ENCODE measurements around the gene TRMT61A.

TRMT61A gene

DNA sequence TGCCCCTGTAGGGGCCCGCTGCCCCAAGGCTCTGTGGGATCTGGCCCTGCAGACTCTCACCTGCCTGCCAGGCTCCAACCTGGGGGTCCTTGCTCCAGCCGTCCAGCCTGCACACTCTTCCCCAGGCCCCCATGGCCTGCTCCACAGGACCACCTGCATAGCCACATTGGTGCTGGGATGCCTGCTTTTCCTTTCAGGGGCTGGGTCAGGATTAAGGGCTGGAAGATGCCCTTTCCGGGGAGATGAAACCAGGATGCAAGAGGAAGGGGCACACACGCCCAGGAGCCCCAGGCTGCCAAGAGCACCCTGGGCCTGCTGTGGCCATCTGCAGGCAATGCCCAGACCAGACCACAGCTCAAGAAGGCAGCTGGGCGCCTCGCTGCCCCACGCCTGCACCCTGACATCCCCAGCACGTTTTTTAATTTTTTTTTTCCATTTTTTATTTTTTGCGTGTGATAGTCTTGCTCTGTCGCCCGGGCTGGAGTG, 18.5 kb downstream of the TRMT61A start:
- DNase-seq (ENCODE audit: low read depth in 3 of 3), result no peak

DNA sequence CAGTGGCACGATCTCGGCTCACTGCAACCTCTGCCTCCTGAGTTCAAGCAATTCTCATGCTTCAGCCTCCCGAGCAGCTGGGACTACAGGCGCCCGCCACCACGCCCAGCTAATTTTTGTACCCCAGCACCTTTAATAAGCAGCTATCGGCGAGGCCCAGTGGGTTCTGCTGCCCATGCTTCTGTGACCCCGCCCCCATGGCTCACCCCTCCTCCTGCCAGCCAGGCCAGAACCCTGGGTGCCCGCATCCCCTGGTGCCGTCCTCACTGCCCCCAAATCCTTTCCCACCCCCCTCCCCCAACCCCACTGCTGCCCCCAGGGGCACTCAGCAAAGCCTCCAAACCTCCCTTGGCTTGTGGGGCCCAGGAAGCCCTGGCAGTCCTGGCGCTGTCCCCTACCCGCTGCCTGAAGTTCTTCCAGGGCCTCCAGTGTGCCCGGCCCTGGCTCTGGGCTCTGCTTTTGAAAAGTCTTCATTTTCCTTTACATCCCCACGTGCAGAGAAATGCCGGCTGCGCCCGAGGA, 19.0 kb downstream of the TRMT61A start:
- DNase-seq (ENCODE audit: low read depth in 3 of 3), result no peak

DNA sequence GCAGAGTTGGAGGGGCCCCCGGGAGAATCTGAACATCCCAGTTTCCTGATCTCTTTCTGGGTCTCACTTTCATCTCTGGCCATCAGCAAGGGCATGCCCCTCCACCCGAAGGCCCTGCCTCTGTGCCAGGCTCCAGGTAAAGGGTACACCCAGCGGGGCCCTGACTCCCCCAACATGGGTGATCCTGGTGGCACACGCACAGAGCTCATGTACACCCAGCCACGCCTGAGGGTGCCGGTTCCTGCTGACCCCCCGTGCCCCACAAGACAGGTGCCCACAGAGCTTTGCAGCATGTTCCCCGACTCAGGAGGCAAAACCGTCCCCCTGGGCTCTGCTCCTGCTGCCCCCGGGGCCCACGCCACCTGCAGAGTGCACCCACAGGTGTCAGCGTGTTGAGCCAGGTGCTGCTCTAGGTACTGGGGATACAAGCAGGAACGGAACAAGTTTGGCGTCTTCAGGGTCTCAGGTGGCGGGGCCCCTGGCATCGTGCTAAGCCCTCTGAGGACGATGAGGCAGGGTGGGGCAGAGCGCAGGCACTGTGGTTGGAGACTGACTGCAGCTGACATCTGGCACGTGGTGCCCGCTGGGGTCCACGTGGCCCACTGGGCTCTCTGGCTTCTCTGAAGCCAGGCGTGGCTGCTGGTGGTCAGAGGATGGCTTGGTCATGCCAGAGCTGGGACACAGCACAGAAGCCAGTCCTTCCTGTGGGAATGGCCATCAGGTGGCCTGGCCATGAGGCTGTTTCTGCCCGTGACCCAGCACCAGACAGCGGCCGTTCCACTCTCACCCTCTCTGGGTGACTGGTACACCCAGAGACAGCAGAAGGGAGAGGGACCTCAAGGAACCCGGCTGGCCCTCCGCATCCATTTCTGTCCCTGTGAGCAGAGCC, 19.7 kb downstream of the TRMT61A start:
- DNase-seq (ENCODE audit: low read depth in 3 of 3), result no peak

DNA sequence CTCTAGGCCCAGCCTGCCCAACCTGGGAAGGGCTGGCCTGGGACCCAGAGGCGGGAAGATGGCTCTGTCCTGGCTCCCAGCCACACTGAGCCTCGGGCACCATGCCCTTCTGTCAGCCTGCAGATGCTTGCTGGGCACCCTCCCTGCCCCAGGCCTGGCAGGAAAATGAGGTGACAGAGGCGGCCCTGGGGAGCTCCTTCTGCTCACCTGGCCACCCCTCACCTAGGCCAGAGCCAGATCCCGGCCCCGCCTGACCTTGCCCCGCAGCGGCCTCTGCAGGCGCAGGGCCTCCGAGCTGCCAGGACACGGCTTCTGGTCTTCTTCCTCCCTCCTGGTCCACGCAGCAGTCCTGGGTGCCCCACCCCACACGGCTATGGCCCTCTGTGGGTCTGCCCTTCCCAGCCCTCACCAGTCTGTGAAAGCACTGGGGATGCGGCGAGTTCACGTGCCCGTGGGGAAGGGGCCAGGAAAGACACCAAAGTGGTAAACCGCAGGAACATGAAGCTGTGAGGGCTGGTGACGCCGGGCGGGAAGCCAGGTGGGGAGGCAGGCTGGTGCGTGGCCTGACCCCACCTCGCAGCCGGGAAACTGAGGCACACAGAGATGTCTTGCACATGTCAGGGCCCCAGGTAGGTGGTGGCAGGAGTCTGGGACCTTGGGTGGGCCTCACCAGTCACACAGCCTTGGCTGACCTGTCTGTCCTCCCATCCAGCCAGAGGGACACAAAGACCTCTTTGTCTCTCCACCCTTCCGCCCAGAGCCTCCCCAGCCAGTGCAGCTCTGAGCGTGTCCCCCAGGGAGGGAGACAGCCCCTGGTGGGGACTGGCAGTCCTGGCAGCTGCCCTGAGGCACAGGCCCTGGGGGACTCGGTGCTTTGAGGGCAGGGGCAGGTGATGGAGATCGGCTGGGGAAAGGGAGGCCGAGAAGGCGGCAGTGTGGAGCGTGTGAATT, 20.6 kb downstream of the TRMT61A start:
- no peak for DNase-seq (ENCODE audit: low read depth in 3 of 3)

DNA sequence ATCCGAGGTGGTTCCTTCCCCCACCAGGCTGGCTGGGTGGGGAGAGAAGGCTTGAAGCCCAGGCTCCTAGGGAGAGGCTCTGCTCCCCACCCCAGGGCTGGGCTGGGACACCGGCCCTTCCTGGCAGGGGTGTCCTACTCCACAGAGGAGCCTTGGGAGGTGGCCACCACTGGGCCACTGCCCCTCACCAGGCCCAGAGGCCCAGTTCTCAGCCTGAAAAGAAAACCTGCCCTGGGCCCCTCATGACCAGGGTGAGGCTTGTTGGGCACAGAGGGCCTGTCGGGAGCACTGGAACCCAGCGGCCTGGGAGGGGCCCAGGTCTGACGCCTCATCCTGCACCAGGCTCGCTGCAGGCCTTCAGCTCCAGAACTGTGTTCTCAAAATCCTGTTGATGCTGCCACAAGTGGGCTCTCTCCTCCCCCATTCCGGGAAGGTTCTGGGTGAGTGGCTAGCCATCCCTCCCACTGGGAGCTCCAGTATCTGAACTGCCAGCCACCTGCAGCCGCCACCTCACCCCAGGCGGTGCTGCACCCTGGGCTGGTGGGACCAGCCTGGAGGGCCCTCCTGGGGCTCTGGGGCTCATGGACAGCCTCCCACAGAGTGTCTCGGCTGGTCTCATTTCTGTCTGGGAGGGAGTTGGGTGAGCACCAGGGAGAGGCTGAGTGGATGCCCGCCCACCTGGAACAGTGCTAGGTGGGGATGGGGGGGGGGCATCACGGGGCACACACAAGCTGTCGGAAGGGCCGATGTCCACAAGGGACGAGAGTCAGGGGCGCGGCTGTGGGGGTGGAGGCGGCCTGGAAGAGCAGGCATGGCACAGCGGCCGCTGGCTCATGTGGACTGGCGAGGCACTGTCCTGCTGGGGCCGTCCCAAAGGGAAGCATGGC, 21.7 kb downstream of the TRMT61A start:
- no peak for DNase-seq (ENCODE audit: low read depth in 3 of 3)

DNA sequence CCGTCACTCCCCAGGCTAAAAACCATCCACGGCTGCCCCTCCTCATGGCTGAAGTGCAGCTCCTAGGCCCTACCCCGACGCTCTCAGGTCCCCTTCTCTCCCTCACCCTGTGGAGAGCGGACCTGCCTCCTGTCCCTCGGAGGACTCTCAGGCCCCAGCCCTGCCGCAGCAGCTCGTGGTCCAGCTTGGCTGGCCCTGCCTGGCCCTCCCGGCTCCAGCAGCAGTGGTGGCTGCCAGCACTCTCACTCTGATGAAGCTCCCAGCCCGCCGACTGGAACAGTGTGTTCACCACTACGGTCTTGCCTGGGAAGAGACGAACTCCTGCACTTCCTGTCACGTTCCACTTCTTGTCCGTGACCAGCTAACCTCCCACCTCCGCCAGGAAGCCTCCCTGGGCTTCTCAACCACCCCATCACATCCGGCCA, 22.4 kb downstream of the TRMT61A start:
- no peak for DNase-seq (ENCODE audit: low read depth in 3 of 3)

DNA sequence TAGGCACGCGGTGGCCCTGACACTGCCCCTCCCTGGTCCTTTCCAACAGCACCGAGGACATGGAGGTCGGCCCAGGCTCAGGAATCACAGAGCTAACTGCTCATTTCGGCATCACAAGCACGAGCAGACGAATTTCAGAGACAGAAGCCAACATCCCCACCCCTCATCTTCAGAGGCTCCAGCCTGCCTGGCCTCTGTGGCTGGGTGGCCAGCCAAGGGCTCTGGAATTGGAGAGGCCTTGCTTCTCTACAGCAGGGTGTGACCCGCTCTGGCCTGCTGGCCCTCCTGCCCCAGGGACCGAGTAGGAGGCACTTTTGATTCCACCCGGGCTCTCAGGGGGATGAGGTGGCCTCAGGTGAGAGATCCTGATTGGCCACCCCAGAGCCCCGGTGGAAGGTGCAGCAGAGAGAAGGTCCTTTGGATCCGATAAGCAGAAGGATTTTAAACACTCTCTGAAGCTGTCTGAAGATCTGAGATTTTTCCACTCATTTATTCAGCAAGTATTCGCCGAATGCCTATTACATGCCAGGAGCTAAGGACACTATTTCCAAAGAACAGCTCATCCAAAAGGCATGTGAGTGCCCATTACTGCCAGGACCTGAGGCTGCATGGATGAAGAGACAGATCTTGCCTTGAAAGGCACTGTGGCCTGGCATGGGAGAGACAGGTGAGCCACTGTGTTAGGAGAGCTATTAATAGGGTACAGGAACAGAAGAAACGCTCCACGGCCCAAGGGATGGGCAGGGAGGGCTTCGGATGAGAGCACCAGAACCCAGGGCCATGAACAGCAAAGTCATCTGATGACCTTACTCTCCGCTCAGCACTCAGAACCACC, 23.2 kb downstream of the TRMT61A start:
- DNase-seq (ENCODE audit: low read depth in 3 of 3), result no peak

DNA sequence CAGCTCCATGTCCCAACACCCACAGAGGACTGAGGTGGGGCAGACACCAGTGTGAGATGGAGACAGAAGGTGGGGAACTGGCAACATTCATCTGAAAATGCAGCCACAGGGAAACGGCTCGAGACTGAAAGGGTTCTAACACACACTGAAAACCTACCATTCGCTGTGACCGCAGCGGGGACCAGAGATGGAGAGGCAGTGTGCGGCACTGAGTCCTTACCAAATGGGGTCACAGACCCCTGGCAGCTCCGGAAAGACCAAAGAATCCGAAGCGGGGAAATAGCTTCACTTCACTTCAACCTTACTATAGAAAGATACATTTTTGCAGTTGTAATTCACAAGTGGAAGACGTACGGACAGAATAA, 23.8 kb downstream of the TRMT61A start:
- DNase-seq (ENCODE audit: low read depth in 3 of 3), result no peak

DNA sequence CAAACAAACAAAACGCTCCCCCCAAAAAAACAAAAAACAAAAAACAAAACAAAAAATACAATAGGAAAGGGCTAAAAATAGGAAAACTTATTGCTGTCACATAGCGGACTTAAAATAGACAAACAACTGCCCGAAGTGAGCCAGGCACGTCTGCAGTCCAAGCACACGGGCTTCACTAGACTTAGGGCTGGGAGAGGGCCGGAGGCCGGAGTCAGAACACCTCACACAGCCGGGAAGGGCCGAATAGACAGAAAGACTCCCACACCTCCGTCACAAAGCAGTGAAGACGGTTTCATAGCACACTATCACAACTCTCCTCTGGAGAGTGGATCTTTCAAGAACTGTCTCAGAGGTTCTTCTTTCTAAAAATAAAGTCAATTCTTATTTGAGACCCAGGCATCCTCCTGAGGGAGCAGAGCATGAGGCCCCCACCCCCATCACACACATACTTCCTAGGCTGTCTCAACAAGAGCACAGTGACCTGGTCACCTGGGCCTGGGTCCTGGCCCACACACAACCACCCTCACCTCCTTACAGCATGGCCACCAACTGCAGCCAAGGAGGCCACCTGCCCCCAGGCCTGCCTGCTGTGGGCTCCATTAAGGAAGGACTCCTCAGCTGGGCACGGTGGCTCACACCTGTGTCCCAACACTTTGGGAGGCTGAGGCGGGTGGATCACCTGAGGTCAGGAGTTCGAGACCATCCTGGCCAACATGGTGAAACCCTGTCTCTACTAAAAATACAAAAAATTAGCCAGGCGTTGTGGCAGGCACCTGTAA, 26.8 kb downstream of the TRMT61A start:
- no peak for DNase-seq (ENCODE audit: low read depth in 3 of 3)

DNA sequence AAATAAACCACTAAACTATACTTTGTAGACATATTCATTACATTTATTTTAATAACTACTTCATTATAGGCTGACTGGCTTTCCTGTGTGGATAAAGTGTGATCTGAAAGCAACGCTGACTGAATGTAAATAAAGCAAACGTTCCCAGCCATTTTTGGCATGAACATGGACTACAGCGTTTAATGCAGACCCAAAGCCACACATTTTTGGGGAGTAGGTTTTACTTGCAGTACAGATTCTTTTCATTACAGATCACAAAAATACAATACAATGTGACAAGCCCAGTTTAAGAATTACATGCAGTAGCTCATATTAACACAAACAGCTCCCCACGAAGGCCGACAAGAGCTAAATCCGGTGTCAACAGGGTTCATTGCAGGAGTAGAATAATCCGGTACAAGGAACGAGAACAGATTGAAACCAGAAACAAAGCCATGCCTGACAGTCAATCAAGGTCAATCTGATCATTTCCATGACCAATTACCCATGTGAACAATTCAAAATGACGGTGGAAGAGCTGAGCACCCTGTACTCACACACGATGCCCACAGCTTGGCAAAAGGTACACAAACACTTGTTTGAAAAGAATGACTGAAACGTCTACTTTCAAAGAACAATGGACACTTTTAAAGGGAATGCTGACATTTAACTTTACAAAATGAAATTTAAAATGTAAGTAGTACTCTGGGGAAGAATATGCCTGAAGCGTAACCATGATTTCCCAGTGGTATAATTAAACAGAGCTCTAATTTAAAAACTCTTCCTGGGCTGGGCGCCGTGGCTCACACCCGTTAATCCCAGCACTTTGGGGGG, 28.2 kb downstream of the TRMT61A start:
- DNase-seq (ENCODE audit: low read depth in 3 of 3), result no peak

DNA sequence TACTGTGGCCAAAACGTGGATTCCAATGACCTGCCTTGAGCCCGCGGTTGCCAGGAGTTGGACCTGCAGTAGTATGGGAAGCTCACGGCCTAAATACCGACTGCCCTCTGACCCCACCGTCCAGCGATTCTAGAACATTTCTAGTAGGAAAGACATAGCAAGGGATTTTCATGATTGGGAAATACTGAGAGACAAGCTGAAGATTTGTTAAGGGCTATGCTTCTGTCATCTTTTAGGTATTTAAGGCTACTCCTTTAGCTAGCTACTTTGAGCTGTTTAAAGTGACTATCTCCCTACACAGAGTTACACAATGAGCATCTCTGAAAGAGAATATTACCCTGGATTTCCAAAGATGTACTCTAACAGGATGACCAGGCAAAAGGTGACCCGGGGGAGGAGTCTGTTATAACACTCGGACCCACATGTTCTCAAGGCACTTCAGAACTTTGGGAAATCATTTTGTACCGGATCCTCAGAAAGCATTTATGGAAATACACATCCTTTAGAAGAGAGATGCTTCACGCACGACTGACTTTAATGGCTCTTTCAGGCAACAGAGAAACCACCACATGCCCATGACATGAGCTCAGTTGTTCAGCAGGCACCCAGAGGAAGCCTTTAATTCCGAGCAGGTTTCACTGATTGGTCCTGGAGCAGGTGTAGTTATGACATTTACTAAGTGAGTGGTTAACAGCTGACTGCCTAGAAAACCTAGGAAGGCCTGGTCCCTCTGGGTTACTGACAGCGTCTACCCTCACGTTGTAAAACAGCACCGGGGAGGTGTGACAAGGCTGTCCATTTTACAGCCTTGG, 29.3 kb downstream of the TRMT61A start:
- DNase-seq (ENCODE audit: low read depth in 3 of 3), result no peak

DNA sequence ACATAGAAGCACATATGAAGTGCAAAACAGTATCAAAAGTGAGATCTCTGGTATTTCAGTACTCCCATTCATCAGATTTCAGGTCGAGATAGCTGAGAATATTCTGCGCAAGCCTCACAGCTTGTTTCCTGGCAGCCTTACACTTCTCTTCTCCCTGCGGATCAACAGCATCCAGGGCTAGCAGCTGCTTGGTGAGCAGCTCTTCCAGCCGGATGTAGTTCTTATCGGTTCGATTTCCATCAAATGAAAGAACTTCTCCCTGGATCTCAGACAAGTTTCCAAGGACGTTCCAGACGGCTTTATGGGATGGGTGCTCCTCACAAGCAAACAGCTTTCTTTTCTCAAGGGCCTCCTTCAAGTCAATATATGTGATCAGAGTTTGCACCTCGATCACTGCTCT, 30.8 kb downstream of the TRMT61A start:
- no peak for DNase-seq (ENCODE audit: low read depth in 3 of 3)

DNA sequence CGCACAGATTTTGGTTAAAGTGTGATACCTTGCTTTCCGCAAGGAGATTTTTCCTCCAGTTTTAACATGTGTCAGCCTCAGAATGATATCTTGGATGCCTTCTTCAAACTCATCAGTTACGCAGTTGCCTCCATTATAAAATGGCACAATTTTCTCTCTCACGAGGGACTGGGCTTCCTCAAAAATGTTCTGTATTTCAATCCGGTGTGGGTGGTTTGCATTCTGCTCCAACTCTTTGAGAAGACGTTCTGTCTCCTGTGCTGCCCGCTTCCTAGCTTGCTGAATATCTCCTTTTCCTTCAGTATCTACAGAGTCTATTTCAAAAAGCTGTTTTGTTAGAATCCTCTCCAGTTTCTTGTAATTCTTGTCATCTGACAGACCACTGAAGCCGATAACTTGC, 31.7 kb downstream of the TRMT61A start:
- DNase-seq (ENCODE audit: low read depth in 3 of 3), result no peak

DNA sequence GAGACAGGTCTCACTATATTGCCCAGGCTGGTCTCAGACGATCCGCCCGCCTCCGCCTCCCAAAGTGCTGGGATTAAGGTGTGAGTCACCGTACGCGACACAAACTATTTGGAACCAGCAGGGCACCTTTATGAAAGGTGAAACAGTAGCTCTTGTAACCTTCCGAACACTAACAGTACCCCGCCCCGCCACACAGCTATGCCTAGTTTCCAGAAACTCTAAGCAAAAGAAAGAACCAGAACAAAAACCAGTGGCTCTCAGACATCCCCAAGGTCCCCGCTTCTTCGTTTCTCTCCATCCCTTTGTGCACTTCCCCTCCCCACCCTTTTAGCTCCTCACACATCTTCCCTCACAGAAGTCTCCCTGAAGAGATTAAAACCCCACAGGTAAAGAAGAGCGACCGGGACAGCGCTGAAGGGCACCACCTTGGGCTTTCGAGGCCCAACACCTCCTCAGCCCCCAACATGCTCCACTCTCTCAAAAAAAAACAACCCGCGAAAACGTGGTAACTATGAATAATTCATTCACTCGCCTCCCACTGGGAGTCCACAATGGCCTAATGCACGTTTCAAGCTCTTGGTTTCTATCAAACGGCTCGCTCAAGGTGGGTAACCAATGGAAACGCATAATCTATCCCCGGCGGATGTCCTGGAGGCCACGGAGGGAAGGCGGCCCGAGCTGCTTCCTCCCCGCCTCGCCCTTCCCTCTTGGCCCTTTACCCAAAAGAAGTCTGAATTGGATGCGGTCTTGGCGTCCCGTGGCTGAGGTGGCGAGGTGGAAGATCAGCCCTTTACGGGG, 32.6 kb downstream of the TRMT61A start:
- DNase-seq (ENCODE audit: low read depth in 3 of 3), result peak in 2 of 3 donors; percentile 22 to 38

DNA sequence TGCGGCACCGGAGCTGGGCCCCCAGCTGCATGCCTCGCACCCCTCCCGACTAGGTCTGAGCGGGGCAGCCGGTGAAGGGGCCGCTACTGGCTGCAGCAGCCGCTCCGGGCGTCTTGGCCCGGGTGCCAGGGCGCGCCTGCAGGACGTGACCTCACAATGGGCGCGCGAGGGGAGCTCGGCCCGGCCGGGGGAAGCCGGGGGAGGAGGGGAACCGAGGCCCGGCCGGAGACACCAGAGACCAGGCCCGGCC, 33.1 kb downstream of the TRMT61A start:
- DNase-seq (ENCODE audit: low read depth in 3 of 3), result no peak

DNA sequence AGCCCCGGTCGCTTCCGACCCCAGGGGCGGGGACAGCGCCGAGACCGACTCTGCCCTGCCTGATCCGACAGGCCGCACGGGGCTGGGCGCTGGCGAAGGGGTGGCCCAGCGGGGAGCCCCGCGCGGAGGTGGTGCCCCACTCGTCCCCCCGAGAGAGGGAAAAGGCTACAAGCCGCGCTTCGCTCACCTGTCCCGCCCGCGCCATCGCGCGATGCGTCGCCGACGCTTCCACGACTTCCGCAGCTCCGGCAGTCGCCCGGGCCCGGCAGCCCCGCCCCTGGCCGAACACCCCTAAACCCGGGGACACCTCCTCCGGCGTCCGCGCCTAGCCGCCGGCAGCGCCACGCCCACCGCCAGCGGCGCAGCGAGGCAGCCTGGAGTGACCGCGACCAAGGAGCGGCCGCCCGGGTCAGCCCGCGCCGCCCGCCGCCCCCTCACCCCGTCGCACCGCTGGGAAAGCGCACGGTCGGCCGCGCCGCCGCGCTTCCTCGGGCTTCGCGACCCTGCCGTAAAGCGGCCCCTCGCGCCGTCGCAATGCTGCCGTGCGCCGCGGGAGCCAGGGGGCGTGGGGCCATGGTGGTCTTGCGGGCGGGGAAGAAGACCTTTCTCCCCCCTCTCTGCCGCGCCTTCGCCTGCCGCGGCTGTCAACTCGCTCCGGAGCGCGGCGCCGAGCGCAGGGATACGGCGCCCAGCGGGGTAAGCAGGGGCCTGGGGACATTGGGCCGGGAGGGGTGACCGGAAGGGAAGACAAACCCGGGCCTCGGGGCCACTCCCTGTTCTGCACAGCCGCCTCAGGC, 33.6 kb downstream of the TRMT61A start, which contains the start of the genes BAG5 and COA8:
Gene BAG5, minus strand, starts transcription at position 229 of the 797 bp plus-strand sequence. CDS start 1,493 bp downstream, outside the sequence.
Gene COA8, plus strand, starts transcription at position 532 of the 797 bp plus-strand sequence. Its CDS starts 42 bp downstream, at position 574.
- DNase-seq (ENCODE audit: low read depth in 3 of 3), result peak; percentile 76 to 85 (median 78)
